Measurements from ENCODE around the gene ITIH3. TPM values are rescaled to one million over a fixed set of nuclear protein-coding genes. Genes with fewer than 3 reads are reported as not detected.

The ITIH3 gene
- total and polyA plus RNA-seq, 3 experiments from 2014 or later: not detected

DNA sequence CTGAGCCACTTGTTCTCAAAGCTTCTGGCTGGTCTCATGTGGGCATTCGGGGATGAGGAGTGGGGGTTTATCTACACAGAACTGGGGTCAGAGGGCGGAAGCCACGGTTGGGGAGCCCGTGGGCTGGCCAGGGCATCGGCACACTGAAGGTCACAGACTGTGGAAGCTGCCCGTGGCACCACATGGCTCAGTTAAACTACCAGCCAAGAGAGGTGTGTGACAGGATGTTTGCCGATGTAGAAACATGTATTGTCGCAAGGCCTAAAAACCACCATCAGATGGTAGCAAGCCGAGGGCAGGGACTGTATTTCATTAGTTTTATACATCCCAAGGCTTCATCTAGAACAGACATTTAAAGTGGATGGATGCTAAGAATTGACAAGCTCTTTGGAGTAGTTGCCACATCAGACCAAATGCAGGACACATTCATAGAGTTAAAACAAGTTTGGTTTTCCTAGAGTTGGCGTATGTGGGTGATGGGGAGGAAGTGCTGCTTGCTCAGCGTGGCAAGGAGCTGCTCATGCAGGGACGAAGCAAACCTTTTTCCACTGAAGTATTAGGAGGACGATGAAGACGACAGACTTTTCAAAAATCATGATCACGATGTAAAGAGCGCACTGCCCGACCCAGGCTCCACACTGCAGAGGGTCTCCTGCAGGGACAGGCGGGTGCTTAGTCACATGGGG is 49.8 kb downstream of the ITIH3 start:
- no peak for DNase-seq
- peaks cover 2% of the 10 kb centered on the region for H3K4me1 ChIP-seq (ENCODE audit: insufficient read depth, low read length)
- H3K27ac Mint-ChIP-seq: peak overlapping the region in 1 of 8 donors; percentile 24
- ChIA-PET POLR2A (no interaction called here), CTCF (interaction anchor here (1.0 to 1.8 kb wide), 5 partner anchors 21 to 230 kb away, joined by 3 to 7 read pairs (median 3); no protein-coding TSS in a partner anchor)
- H3K4me1 Mint-ChIP-seq: peaks cover 11 to 14% (median 13%) of the 10 kb centered on the region in 3 donors
- H3K36me3 Mint-ChIP-seq: peaks cover 8 to 80% (median 16%) of the 10 kb centered on the region in 3 donors
- no peaks in the 10 kb centered on the region for H3K9me3 Mint-ChIP-seq
- no peak overlapping the region for H3K4me3 ChIP-seq (ENCODE audit: low read length)
- H3K27me3 Mint-ChIP-seq: peaks cover 0 to 4% of the 10 kb centered on the region in 2 donors
- peaks cover 11% of the 10 kb centered on the region for H3K36me3 ChIP-seq (ENCODE audit: insufficient read depth, low read length)
- H3K27ac ChIP-seq (ENCODE audit: low read depth, low read length): no peak overlapping the region
- H3K9me3 ChIP-seq (ENCODE audit: low read length): no peaks in the 10 kb centered on the region
- H3K27me3 ChIP-seq (ENCODE audit: insufficient read depth, low read length, poor library complexity, severe bottlenecking): no peaks in the 10 kb centered on the region
- H3K4me3 Mint-ChIP-seq: no peak overlapping the region

DNA sequence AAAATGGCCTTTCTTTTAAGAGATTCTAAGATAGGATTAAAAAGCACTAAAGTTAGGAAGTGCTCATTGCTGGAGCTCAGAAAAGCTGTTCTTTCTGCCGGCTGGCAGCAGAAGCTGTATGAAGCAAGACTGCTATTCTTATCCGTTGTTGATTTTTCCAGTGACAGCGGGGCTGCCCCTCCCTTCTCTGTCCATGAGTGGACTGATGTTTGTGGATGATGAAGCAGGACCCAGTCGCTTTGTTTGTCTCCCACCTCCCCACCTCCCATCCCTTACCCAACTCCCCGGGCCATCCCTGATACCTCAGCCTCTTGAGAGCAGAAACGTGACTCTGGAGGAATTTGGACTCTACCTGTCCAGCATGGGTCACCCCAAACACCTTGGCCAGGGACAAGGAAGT is 50.6 kb downstream of the ITIH3 start:
- Mint-ChIP-seq H3K4me1 (peaks cover 4 to 7% (median 6%) of the 10 kb centered on the region in 3 donors), H3K36me3 (peaks cover 10 to 80% (median 16%) of the 10 kb centered on the region in 3 donors), H3K4me3 (no peak overlapping the region), H3K27ac (peak overlapping the region in 1 of 8 donors; percentile 33), H3K27me3 (peaks cover 0 to 4% of the 10 kb centered on the region in 2 donors), H3K9me3 (no peaks in the 10 kb centered on the region)
- no peak for DNase-seq
- POLR2A ChIA-PET: no interaction called here
- no peak overlapping the region for H3K27ac ChIP-seq (ENCODE audit: low read depth, low read length)
- CTCF ChIA-PET: interaction anchor here (1.2 to 2.1 kb wide), 4 partner anchors 7 to 226 kb away, joined by 3 to 7 read pairs (median 5); no protein-coding TSS in a partner anchor
- peaks cover 11% of the 10 kb centered on the region for H3K36me3 ChIP-seq (ENCODE audit: insufficient read depth, low read length)
- no peaks in the 10 kb centered on the region for H3K27me3 ChIP-seq (ENCODE audit: insufficient read depth, low read length, poor library complexity, severe bottlenecking)
- no peaks in the 10 kb centered on the region for H3K4me1 ChIP-seq (ENCODE audit: insufficient read depth, low read length)
- H3K9me3 ChIP-seq (ENCODE audit: low read length): no peaks in the 10 kb centered on the region
- no peak overlapping the region for H3K4me3 ChIP-seq (ENCODE audit: low read length)

DNA sequence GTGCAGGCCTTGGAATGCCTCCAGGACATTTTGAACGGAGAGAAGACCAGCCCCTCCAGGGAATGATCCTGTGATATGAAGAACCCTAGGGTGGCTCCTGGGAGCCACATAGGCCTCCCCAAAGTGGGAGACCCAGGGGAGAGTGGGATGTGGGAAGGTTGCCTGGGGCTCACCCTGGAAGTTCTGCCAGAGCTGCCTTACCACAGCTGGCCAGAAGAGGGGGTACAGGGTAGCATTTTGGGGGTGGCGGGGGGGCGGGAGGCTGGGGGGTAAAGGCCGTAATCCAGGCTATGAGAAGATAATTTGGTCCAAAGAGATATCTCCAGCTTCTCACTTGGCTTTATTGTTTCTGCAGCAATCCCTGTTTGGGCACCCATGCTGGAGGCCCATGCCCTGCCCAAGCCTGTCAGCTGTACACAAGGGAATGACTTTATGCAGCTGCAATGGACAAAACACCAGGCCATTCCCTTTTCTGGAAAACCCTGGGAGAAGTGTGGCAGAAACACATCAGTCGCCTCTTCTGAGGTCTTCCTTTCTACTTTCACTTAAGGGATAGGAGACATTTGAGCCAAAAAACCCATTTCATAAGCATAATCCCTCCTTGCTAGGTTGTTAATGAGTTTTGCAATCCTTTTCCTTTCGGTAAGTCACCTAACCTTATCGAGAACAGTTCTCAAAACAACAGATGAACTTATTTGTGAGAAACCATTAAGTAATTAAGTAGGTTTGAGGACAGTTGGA is 51.3 kb downstream of the ITIH3 start:
- ChIA-PET POLR2A (no interaction called here), CTCF (interaction anchor here (1.0 to 2.1 kb wide), 5 partner anchors 8 to 226 kb away, joined by 3 to 7 read pairs (median 4); no protein-coding TSS in a partner anchor)
- no peak overlapping the region for H3K27ac Mint-ChIP-seq
- DNase-seq: peak in 1 of 5 donors; percentile 5
- H3K4me1 Mint-ChIP-seq: peaks cover 3 to 4% (median 4%) of the 10 kb centered on the region in 3 donors
- H3K36me3 Mint-ChIP-seq: peaks cover 10 to 80% (median 16%) of the 10 kb centered on the region in 3 donors
- H3K9me3 Mint-ChIP-seq: no peaks in the 10 kb centered on the region
- peaks cover 0 to 4% of the 10 kb centered on the region in 2 donors for H3K27me3 Mint-ChIP-seq
- Histone ChIP-seq H3K4me1 (ENCODE audit: insufficient read depth, low read length) (no peaks in the 10 kb centered on the region), H3K36me3 (ENCODE audit: insufficient read depth, low read length) (peaks cover 11% of the 10 kb centered on the region), H3K27ac (ENCODE audit: low read depth, low read length) (no peak overlapping the region), H3K4me3 (ENCODE audit: low read length) (no peak overlapping the region), H3K27me3 (ENCODE audit: insufficient read depth, low read length, poor library complexity, severe bottlenecking) (no peaks in the 10 kb centered on the region), H3K9me3 (ENCODE audit: low read length) (no peaks in the 10 kb centered on the region)
- H3K4me3 Mint-ChIP-seq: no peak overlapping the region

- no peak overlapping the region for H3K4me3 Mint-ChIP-seq
- no peaks in the 10 kb centered on the region for H3K9me3 ChIP-seq (ENCODE audit: low read length)
- H3K4me1 Mint-ChIP-seq: peaks cover 3 to 4% (median 3%) of the 10 kb centered on the region in 3 donors
- peak overlapping the region in 1 of 8 donors; percentile 37 for H3K27ac Mint-ChIP-seq
- H3K36me3 Mint-ChIP-seq: peaks cover 10 to 80% (median 14%) of the 10 kb centered on the region in 3 donors
- ChIA-PET POLR2A (no interaction called here), CTCF (interaction anchor here (1.0 to 2.1 kb wide), 3 partner anchors 9 to 225 kb away, joined by 3 to 7 read pairs (median 6); no protein-coding TSS in a partner anchor)
- peaks cover 11% of the 10 kb centered on the region for H3K36me3 ChIP-seq (ENCODE audit: insufficient read depth, low read length)
- no peaks in the 10 kb centered on the region for H3K4me1 ChIP-seq (ENCODE audit: insufficient read depth, low read length)
- H3K27ac ChIP-seq (ENCODE audit: low read depth, low read length): no peak overlapping the region
- H3K9me3 Mint-ChIP-seq: no peaks in the 10 kb centered on the region
- H3K4me3 ChIP-seq (ENCODE audit: low read length): no peak overlapping the region
- DNase-seq: no peak
- no peaks in the 10 kb centered on the region for H3K27me3 ChIP-seq (ENCODE audit: insufficient read depth, low read length, poor library complexity, severe bottlenecking)
- peaks cover 0 to 4% of the 10 kb centered on the region in 2 donors for H3K27me3 Mint-ChIP-seq
Measured at GRCh38 chr3:52846432-52846965, 51.9 kb downstream of the ITIH3 start.

- Histone ChIP-seq H3K27me3 (ENCODE audit: insufficient read depth, low read length, poor library complexity, severe bottlenecking) (no peaks in the 10 kb centered on the region), H3K4me3 (ENCODE audit: low read length) (no peak overlapping the region), H3K36me3 (ENCODE audit: insufficient read depth, low read length) (peaks cover 11% of the 10 kb centered on the region), H3K4me1 (ENCODE audit: insufficient read depth, low read length) (no peaks in the 10 kb centered on the region), H3K9me3 (ENCODE audit: low read length) (no peaks in the 10 kb centered on the region), H3K27ac (ENCODE audit: low read depth, low read length) (no peak overlapping the region)
- Mint-ChIP-seq H3K27me3 (peaks cover 0 to 4% of the 10 kb centered on the region in 2 donors), H3K36me3 (peaks cover 10 to 80% (median 12%) of the 10 kb centered on the region in 3 donors), H3K4me1 (no peaks in the 10 kb centered on the region), H3K9me3 (no peaks in the 10 kb centered on the region), H3K27ac (no peak overlapping the region), H3K4me3 (no peak overlapping the region)
- ChIA-PET CTCF (interaction anchor here (2.1 kb wide), 1 partner anchor 10 kb away, joined by 6 read pairs; no protein-coding TSS in a partner anchor), POLR2A (no interaction called here)
- no peak for DNase-seq
Measured at GRCh38 chr3:52847241-52847640, 52.6 kb downstream of the ITIH3 start.

DNA sequence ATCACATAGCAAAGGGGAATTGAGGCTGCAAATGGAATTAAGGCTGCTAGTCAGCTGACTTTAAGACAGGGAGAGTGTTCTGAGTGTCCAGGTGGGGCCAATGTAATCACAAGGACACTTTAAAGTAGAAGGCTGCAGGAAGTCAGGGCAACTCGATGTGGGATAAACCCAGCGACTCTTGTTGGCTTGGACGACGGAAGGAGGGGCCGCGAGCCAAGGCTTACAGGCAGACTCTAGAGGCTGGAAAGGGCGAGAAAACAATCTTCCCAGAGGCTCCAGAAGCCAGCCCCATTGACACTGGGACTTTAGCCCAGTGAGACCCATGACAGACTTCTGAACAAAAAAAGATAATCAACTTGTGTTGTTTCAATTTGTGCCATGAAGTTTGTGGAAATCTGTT is 53.1 kb downstream of the ITIH3 start:
- no peaks in the 10 kb centered on the region for H3K9me3 Mint-ChIP-seq
- H3K27ac ChIP-seq (ENCODE audit: low read depth, low read length): no peak overlapping the region
- peaks cover 10% of the 10 kb centered on the region for H3K36me3 ChIP-seq (ENCODE audit: insufficient read depth, low read length)
- H3K36me3 Mint-ChIP-seq: peaks cover 10 to 80% (median 12%) of the 10 kb centered on the region in 3 donors
- H3K4me3 Mint-ChIP-seq: no peak overlapping the region
- CTCF ChIA-PET: no interaction called here
- H3K4me1 ChIP-seq (ENCODE audit: insufficient read depth, low read length): no peaks in the 10 kb centered on the region
- H3K4me1 Mint-ChIP-seq: no peaks in the 10 kb centered on the region
- H3K9me3 ChIP-seq (ENCODE audit: low read length): no peaks in the 10 kb centered on the region
- H3K4me3 ChIP-seq (ENCODE audit: low read length): no peak overlapping the region
- peak overlapping the region in 1 of 8 donors; percentile 54 for H3K27ac Mint-ChIP-seq
- no peaks in the 10 kb centered on the region for H3K27me3 ChIP-seq (ENCODE audit: insufficient read depth, low read length, poor library complexity, severe bottlenecking)
- H3K27me3 Mint-ChIP-seq: peaks cover 0 to 2% of the 10 kb centered on the region in 2 donors
- DNase-seq: no peak
- POLR2A ChIA-PET: no interaction called here

GRCh38 chr3:52848617-52849016 is 54.0 kb downstream of the ITIH3 start:
- no peak for DNase-seq
- Histone ChIP-seq H3K4me3 (ENCODE audit: low read length) (no peak overlapping the region), H3K27ac (ENCODE audit: low read depth, low read length) (no peak overlapping the region), H3K9me3 (ENCODE audit: low read length) (no peaks in the 10 kb centered on the region), H3K4me1 (ENCODE audit: insufficient read depth, low read length) (no peaks in the 10 kb centered on the region), H3K36me3 (ENCODE audit: insufficient read depth, low read length) (peaks cover 5% of the 10 kb centered on the region), H3K27me3 (ENCODE audit: insufficient read depth, low read length, poor library complexity, severe bottlenecking) (no peaks in the 10 kb centered on the region)
- H3K9me3 Mint-ChIP-seq: no peaks in the 10 kb centered on the region
- peak overlapping the region in 1 of 8 donors; percentile 64 for H3K27ac Mint-ChIP-seq
- no peak overlapping the region for H3K4me3 Mint-ChIP-seq
- H3K4me1 Mint-ChIP-seq: no peaks in the 10 kb centered on the region
- CTCF ChIA-PET: interaction anchor here (1.5 to 1.7 kb wide), 2 partner anchors 44 to 348 kb away, joined by 3 to 5 read pairs; no protein-coding TSS in a partner anchor
- POLR2A ChIA-PET: no interaction called here
- peaks cover 0 to 2% of the 10 kb centered on the region in 2 donors for H3K27me3 Mint-ChIP-seq
- H3K36me3 Mint-ChIP-seq: peaks cover 10 to 81% (median 12%) of the 10 kb centered on the region in 3 donors

Measured in CD8-positive, alpha-beta memory T cell (primary cell).